ENCODE measurements around the gene SFTA2.
"Not testable (repeated sequence)": the region's sequence is repeated elsewhere in the genome, so short reads cannot be mapped to it uniquely, and the experiment has no call there.

SFTA2 gene

GRCh38 chr6:30917041-30917440 lies 14.9 kb downstream of the SFTA2 start:
- in situ Hi-C loops (cut with HindIII; ENCODE audit: low pct_ligation_motif_present, low pct_unique_long_range_greater_than_20kb, low sequenced_read_pairs), result no loop called here

GRCh38 chr6:30915591-30915946 lies 16.4 kb downstream of the SFTA2 start:
- in situ Hi-C loops (cut with HindIII; ENCODE audit: low pct_ligation_motif_present, low pct_unique_long_range_greater_than_20kb, low sequenced_read_pairs), result no loop called here
- peak; percentile 76 for DNase-seq

More at GRCh38 chr6:30917041-30917440, 14.9 kb downstream of the SFTA2 start:
- DNase-seq, result no peak

- no peak for DNase-seq
- in situ Hi-C loops (cut with HindIII; ENCODE audit: low pct_ligation_motif_present, low pct_unique_long_range_greater_than_20kb, low sequenced_read_pairs), result no loop called here
Observed at GRCh38 chr6:30914854-30915590, 16.9 kb downstream of the SFTA2 start.

- in situ Hi-C loops (cut with HindIII; ENCODE audit: low pct_ligation_motif_present, low pct_unique_long_range_greater_than_20kb, low sequenced_read_pairs), result no loop called here
- DNase-seq, result peak; percentile 87
Observed at GRCh38 chr6:30914076-30914853, 17.7 kb downstream of the SFTA2 start, which contains the start of gene VARS2. Gene VARS2, plus strand, starts transcription at chr6:30914238. Its CDS starts 599 bp downstream, at chr6:30914837.

GRCh38 chr6:30913721-30914075 lies 18.3 kb downstream of the SFTA2 start:
- in situ Hi-C loops (cut with HindIII; ENCODE audit: low pct_ligation_motif_present, low pct_unique_long_range_greater_than_20kb, low sequenced_read_pairs), result no loop called here
- DNase-seq, result no peak

GRCh38 chr6:30912746-30913520 lies 19.0 kb downstream of the SFTA2 start:
- in situ Hi-C loops (cut with HindIII; ENCODE audit: low pct_ligation_motif_present, low pct_unique_long_range_greater_than_20kb, low sequenced_read_pairs), result no loop called here

GRCh38 chr6:30910473-30910872 lies 21.5 kb downstream of the SFTA2 start:
- in situ Hi-C loops (cut with HindIII; ENCODE audit: low pct_ligation_motif_present, low pct_unique_long_range_greater_than_20kb, low sequenced_read_pairs); DNase-seq: not testable (repeated sequence)

More at GRCh38 chr6:30912746-30913520, 19.0 kb downstream of the SFTA2 start:
- DNase-seq, result no peak

- no peak for DNase-seq
- in situ Hi-C loops (cut with HindIII; ENCODE audit: low pct_ligation_motif_present, low pct_unique_long_range_greater_than_20kb, low sequenced_read_pairs), result no loop called here
Observed at GRCh38 chr6:30908700-30909099, 23.3 kb downstream of the SFTA2 start.

GRCh38 chr6:30907758-30908591 lies 24.0 kb downstream of the SFTA2 start, which contains the start of gene GTF2H4:
Gene GTF2H4, plus strand, starts transcription at chr6:30908207.
- peak; percentile 98 for DNase-seq
- in situ Hi-C loops (cut with HindIII; ENCODE audit: low pct_ligation_motif_present, low pct_unique_long_range_greater_than_20kb, low sequenced_read_pairs), result no loop called here

GRCh38 chr6:30907290-30907757 lies 24.6 kb downstream of the SFTA2 start:
- in situ Hi-C loops (cut with HindIII; ENCODE audit: low pct_ligation_motif_present, low pct_unique_long_range_greater_than_20kb, low sequenced_read_pairs); DNase-seq: not testable (repeated sequence)

GRCh38 chr6:30903236-30903635 lies 28.7 kb downstream of the SFTA2 start:
- in situ Hi-C loops (cut with HindIII; ENCODE audit: low pct_ligation_motif_present, low pct_unique_long_range_greater_than_20kb, low sequenced_read_pairs), result no loop called here
- DNase-seq, result no peak

- in situ Hi-C loops (cut with HindIII; ENCODE audit: low pct_ligation_motif_present, low pct_unique_long_range_greater_than_20kb, low sequenced_read_pairs), result no loop called here
- no peak for DNase-seq
Observed at GRCh38 chr6:30902709-30903108, 29.3 kb downstream of the SFTA2 start.

- DNase-seq; in situ Hi-C loops (cut with HindIII; ENCODE audit: low pct_ligation_motif_present, low pct_unique_long_range_greater_than_20kb, low sequenced_read_pairs): not testable (repeated sequence)
Observed at GRCh38 chr6:30902196-30902595, 29.8 kb downstream of the SFTA2 start.

- DNase-seq, result no peak
- in situ Hi-C loops (cut with HindIII; ENCODE audit: low pct_ligation_motif_present, low pct_unique_long_range_greater_than_20kb, low sequenced_read_pairs), result no loop called here
Observed at GRCh38 chr6:30901436-30901835, 30.5 kb downstream of the SFTA2 start.

- no peak for DNase-seq
- in situ Hi-C loops (cut with HindIII; ENCODE audit: low pct_ligation_motif_present, low pct_unique_long_range_greater_than_20kb, low sequenced_read_pairs), result no loop called here
Observed at GRCh38 chr6:30900863-30901417, 31.0 kb downstream of the SFTA2 start.

- no peak for DNase-seq
- in situ Hi-C loops (cut with HindIII; ENCODE audit: low pct_ligation_motif_present, low pct_unique_long_range_greater_than_20kb, low sequenced_read_pairs), result no loop called here
Observed at GRCh38 chr6:30898750-30899360, 33.1 kb downstream of the SFTA2 start.

GRCh38 chr6:30897882-30898281 lies 34.1 kb downstream of the SFTA2 start:
- in situ Hi-C loops (cut with HindIII; ENCODE audit: low pct_ligation_motif_present, low pct_unique_long_range_greater_than_20kb, low sequenced_read_pairs), result no loop called here
- no peak for DNase-seq

All from ACHN (cell line).